Hepatocyte (in vitro differentiated cells): Measurements from ENCODE around the gene DHRS13. TPM values are rescaled to one million over a fixed set of nuclear protein-coding genes. Genes with fewer than 3 reads are reported as not detected.

Source experiments
- DNase-seq: peaks from one replicate; pipeline ENCODE4 v3.0.0-alpha.2; 2016; ENCODE audit warnings: low spot score
- H2AFZ ChIP-seq: fragments of 200-600 bp; sonication (generic); 2 replicates; pipeline ENCODE4 v1.6.0; 2016; ENCODE audit warnings: antibody characterized with exemption, mild to moderate bottlenecking
- H3K27ac ChIP-seq: fragments of 200-600 bp; sonication (generic); 2 replicates; pipeline ENCODE4 v1.5.1; 2016; ENCODE audit warnings: mild to moderate bottlenecking
- H3K27me3 ChIP-seq: fragments of 200-600 bp; sonication (generic); 2 replicates; pipeline ENCODE4 v1.6.1; 2016
- H3K36me3 ChIP-seq: fragments of 200-600 bp; sonication (generic); replicated peaks from 2 replicates; pipeline ENCODE4 v1.5.1; 2016; ENCODE audit warnings: low read depth; ENCODE audit not compliant: insufficient read depth
- H3K4me1 ChIP-seq: fragments of 200-600 bp; sonication (generic); 2 replicates; pipeline ENCODE4 v1.5.1; 2016; ENCODE audit warnings: mild to moderate bottlenecking, moderate library complexity; ENCODE audit not compliant: insufficient read depth
- H3K4me2 ChIP-seq: fragments of 200-600 bp; sonication (generic); 2 replicates; pipeline ENCODE4 v1.6.0; 2016
- H3K4me3 ChIP-seq: fragments of 200-600 bp; sonication (generic); 2 replicates; pipeline ENCODE4 v1.5.1; 2016; ENCODE audit warnings: mild to moderate bottlenecking
- H3K79me2 ChIP-seq: fragments of 200-600 bp; sonication (generic); 2 replicates; pipeline ENCODE4 v1.6.0; 2017; ENCODE audit warnings: mild to moderate bottlenecking
- H3K9me2 ChIP-seq: fragments of 200-600 bp; sonication (generic); replicated peaks from 2 replicates; pipeline ENCODE4 v1.6.0; 2017; ENCODE audit warnings: mild to moderate bottlenecking; ENCODE audit not compliant: insufficient read depth
- H3K9me3 ChIP-seq: fragments of 200-600 bp; sonication (generic); 2 replicates; pipeline ENCODE4 v1.5.1; 2016; ENCODE audit warnings: low read depth, mild to moderate bottlenecking
- H4K20me1 ChIP-seq: fragments of 200-600 bp; sonication (generic); 2 replicates; pipeline ENCODE4 v1.6.0; 2016; ENCODE audit warnings: mild to moderate bottlenecking; ENCODE audit not compliant: insufficient read depth, poor library complexity, severe bottlenecking
- CTCF ChIP-seq: fragments of 200-600 bp; sonication (generic); IDR thresholded peaks from 2 replicates; pipeline ENCODE4 v1.5.1; 2016; ENCODE audit warnings: antibody characterized with exemption, mild to moderate bottlenecking; ENCODE audit not compliant: poor library complexity
- EZH2 ChIP-seq: fragments of 200-600 bp; sonication (generic); IDR thresholded peaks from 2 replicates; pipeline ENCODE4 v1.6.1; 2016; ENCODE audit warnings: antibody characterized with exemption, mild to moderate bottlenecking, borderline replicate concordance
- EZH2phosphoT487 ChIP-seq: fragments of 200-600 bp; sonication (generic); IDR thresholded peaks from one replicate; pipeline ENCODE4 v1.6.1; 2018; ENCODE audit warnings: antibody characterized with exemption, mild to moderate bottlenecking, low read depth, moderate library complexity; ENCODE audit not compliant: unreplicated experiment, severe bottlenecking
- WGBS: methylation state at CpG from one replicate; pipeline ENCODE4 v1.1.6; 2016; ENCODE audit warnings: low lambda C conversion rate; ENCODE audit errors: missing lambda C conversion rate; 5-methylcytosine and 5-hydroxymethylcytosine counted together
- polyA plus RNA-seq: library from polyadenylated mRNA; unstranded; fragments of >200 nt; fragmentation: Nextera tagmentation; extraction: Ambion mirVana; gene quantifications from 2 replicates; pipeline ENCODE4 v1.2.1, GENCODE V29; 2016
- total RNA-seq: library from RNA; depleted of rRNA; stranded (reverse); fragments of >200 nt; gene quantifications from 2 replicates; pipeline ENCODE4 v1.2.3, GENCODE V29; 2014

Gene DHRS13
- total and polyA plus RNA-seq, 2 experiments from 2014 or later, result 14.9 to 15.4 TPM

GRCh38 chr17:28925912-28926365 is 23.1 kb upstream of the DHRS13 start:
- no peak for DNase-seq
- Histone ChIP-seq H3K27ac (no peak overlapping the region), H3K4me3 (no peak overlapping the region), H3K27me3 (no peaks in the 10 kb centered on the region), H3K9me2 (no peaks in the 10 kb centered on the region), H2AFZ (no peak overlapping the region), H3K36me3 (no peaks in the 10 kb centered on the region), H3K9me3 (no peaks in the 10 kb centered on the region), H3K79me2 (peaks cover 80% of the 10 kb centered on the region), H3K4me1 (no peaks in the 10 kb centered on the region), H4K20me1 (peaks cover 47% of the 10 kb centered on the region), H3K4me2 (no peak overlapping the region)
- TF ChIP-seq EZH2 (no peak), CTCF (no peak), EZH2phosphoT487 (no peak)
- WGBS, result 63% methylated on average over 2 of the region's 2 CpGs

- no peak for TF ChIP-seq CTCF
- TF ChIP-seq EZH2, result no peak
- Histone ChIP-seq H2AFZ (no peak overlapping the region), H4K20me1 (peaks cover 11% of the 10 kb centered on the region), H3K4me3 (no peak overlapping the region), H3K9me2 (no peaks in the 10 kb centered on the region), H3K36me3 (no peaks in the 10 kb centered on the region), H3K79me2 (peaks cover 28% of the 10 kb centered on the region), H3K4me1 (no peaks in the 10 kb centered on the region), H3K27ac (no peak overlapping the region), H3K9me3 (no peaks in the 10 kb centered on the region), H3K4me2 (no peak overlapping the region), H3K27me3 (no peaks in the 10 kb centered on the region)
- no peak for DNase-seq
Measured at GRCh38 chr17:28920201-28920600, 17.3 kb upstream of the DHRS13 start.

- H3K9me3 ChIP-seq, result no peaks in the 10 kb centered on the region
- no peak overlapping the region for H3K4me2 ChIP-seq
- H3K27me3 ChIP-seq, result no peaks in the 10 kb centered on the region
- H3K4me3 ChIP-seq, result no peak overlapping the region
- 88% methylated on average over 2 of the region's 2 CpGs for WGBS
- no peak for DNase-seq
- no peak overlapping the region for H3K27ac ChIP-seq
- H3K4me1 ChIP-seq, result no peaks in the 10 kb centered on the region
- TF ChIP-seq CTCF (no peak), EZH2phosphoT487 (no peak), EZH2 (no peak)
- peaks cover 11% of the 10 kb centered on the region for H4K20me1 ChIP-seq
- H3K36me3 ChIP-seq, result no peaks in the 10 kb centered on the region
- H2AFZ ChIP-seq, result no peak overlapping the region
- H3K9me2 ChIP-seq, result no peaks in the 10 kb centered on the region
- peaks cover 25% of the 10 kb centered on the region for H3K79me2 ChIP-seq
Measured at GRCh38 chr17:28918295-28918694, 15.4 kb upstream of the DHRS13 start.

- peaks cover 19% of the 10 kb centered on the region for H3K79me2 ChIP-seq
- DNase-seq, result no peak
- H4K20me1 ChIP-seq, result peaks cover 11% of the 10 kb centered on the region
- H3K27me3 ChIP-seq, result no peaks in the 10 kb centered on the region
- no peaks in the 10 kb centered on the region for H3K9me3 ChIP-seq
- H3K9me2 ChIP-seq, result no peaks in the 10 kb centered on the region
- H3K4me3 ChIP-seq, result no peak overlapping the region
- 91% methylated on average over 5 of the region's 5 CpGs for WGBS
- peaks cover 2% of the 10 kb centered on the region for H3K4me1 ChIP-seq
- no peak overlapping the region for H2AFZ ChIP-seq
- no peak overlapping the region for H3K4me2 ChIP-seq
- H3K27ac ChIP-seq, result no peak overlapping the region
- no peaks in the 10 kb centered on the region for H3K36me3 ChIP-seq
- no peak for TF ChIP-seq EZH2
- TF ChIP-seq EZH2phosphoT487, result no peak
- no peak for TF ChIP-seq CTCF
Measured at GRCh38 chr17:28917465-28917864, 14.6 kb upstream of the DHRS13 start.
